ENCODE data around the gene DCAF12. TPM values are rescaled to one million over a fixed set of nuclear protein-coding genes. Genes with fewer than 3 reads are reported as not detected.

The DCAF12 gene
- total and polyA plus RNA-seq, 2 donors (not counting 1 experiment from before 2014, with no cell fraction given) = 1.1 to 1.9 TPM

GRCh38 chr9:34121996-34122395 is 4.5 kb downstream of the DCAF12 start:
- H3K4me1 ChIP-seq (ENCODE audit: control insufficient read depth in 2 of 2, insufficient read depth in 2 of 2, low read length in 2 of 2) = peaks cover 42 to 47% of the 10 kb centered on the region in 2 donors
- TF ChIP-seq EZH2 (IDR thresholded peaks at IDR 0.05; ENCODE audit: borderline replicate concordance, insufficient read depth, low read depth, low read length, poor library complexity, severe bottlenecking) = no peak
- TF ChIP-seq, protein P1, sequence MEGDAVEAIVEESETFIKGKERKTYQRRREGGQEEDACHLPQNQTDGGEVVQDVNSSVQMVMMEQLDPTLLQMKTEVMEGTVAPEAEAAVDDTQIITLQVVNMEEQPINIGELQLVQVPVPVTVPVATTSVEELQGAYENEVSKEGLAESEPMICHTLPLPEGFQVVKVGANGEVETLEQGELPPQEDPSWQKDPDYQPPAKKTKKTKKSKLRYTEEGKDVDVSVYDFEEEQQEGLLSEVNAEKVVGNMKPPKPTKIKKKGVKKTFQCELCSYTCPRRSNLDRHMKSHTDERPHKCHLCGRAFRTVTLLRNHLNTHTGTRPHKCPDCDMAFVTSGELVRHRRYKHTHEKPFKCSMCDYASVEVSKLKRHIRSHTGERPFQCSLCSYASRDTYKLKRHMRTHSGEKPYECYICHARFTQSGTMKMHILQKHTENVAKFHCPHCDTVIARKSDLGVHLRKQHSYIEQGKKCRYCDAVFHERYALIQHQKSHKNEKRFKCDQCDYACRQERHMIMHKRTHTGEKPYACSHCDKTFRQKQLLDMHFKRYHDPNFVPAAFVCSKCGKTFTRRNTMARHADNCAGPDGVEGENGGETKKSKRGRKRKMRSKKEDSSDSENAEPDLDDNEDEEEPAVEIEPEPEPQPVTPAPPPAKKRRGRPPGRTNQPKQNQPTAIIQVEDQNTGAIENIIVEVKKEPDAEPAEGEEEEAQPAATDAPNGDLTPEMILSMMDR (IDR thresholded peaks at IDR 0.05) = no peak
- no peak overlapping the region for H3K4me2 ChIP-seq (replicated peaks; ENCODE audit: low read depth, low read length, poor library complexity, severe bottlenecking)
- no peaks in the 10 kb centered on the region for H3K36me3 ChIP-seq (replicated peaks in 1 of 2; ENCODE audit: control extremely low read depth in 1 of 2, control insufficient read depth in 1 of 2, extremely low read depth in 1 of 2, insufficient read depth in 2 of 2, low read length in 1 of 2)
- no peak for ATAC-seq (ENCODE audit: low read depth)
- no peak overlapping the region for H3K27ac ChIP-seq (ENCODE audit: low read length in 2 of 2)
- 86% methylated on average over 1 of the region's 3 CpGs for WGBS (ENCODE audit: insufficient coverage)
- Mint-ChIP-seq H3K27ac (no peak overlapping the region), H3K9me3 (ENCODE audit: insufficient read depth) (peaks cover 2% of the 10 kb centered on the region), H3K27me3 (peaks cover 63% of the 10 kb centered on the region), H3K4me3 (no peak overlapping the region), H3K4me1 (peaks cover 45% of the 10 kb centered on the region)
- H3K4me3 ChIP-seq (ENCODE audit: control extremely low read depth in 1 of 5, extremely low read depth in 1 of 5, insufficient read depth in 1 of 5, low read depth in 2 of 5, low read length in 4 of 5) = no peak overlapping the region
- ChIA-PET POLR2A (no interaction called here), CTCF (interaction anchor here (0.7 kb wide), 1 partner anchor 142 kb away, joined by 5 read pairs; no protein-coding TSS in a partner anchor)
- intact Hi-C loops (cut with micrococcal nuclease) = loop anchor here (2.0 kb wide), 1 partner anchor 49 kb away; no protein-coding TSS in a partner anchor
- no peak overlapping the region for H3K9ac ChIP-seq (ENCODE audit: low read length)
- H2AFZ ChIP-seq (ENCODE audit: insufficient read depth, low read depth, low read length, poor library complexity, severe bottlenecking) = no peak overlapping the region
- H3K27me3 ChIP-seq (replicated peaks in 1 of 4; ENCODE audit: control extremely low read depth in 1 of 4, control insufficient read depth in 3 of 4, insufficient read depth in 4 of 4, low read length in 3 of 4) = peaks cover 0 to 77% (median 60%) of the 10 kb centered on the region in 4 experiments
- H4K20me1 ChIP-seq (ENCODE audit: control insufficient read depth, insufficient read depth, low read length, poor library complexity, severe bottlenecking) = peaks cover 34% of the 10 kb centered on the region
- no peak for DNase-seq
- H3K79me2 ChIP-seq (ENCODE audit: control insufficient read depth, insufficient read depth, low read length) = peaks cover 28% of the 10 kb centered on the region
- peaks cover 0 to 37% (median 4%) of the 10 kb centered on the region in 3 donors for H3K9me3 ChIP-seq (ENCODE audit: control extremely low read depth in 1 of 3, control insufficient read depth in 2 of 3, insufficient read depth in 1 of 3, low read length in 2 of 3)

- Histone ChIP-seq H2AFZ (ENCODE audit: insufficient read depth, low read depth, low read length, poor library complexity, severe bottlenecking) (no peak overlapping the region), H3K27me3 (replicated peaks in 1 of 4; ENCODE audit: control extremely low read depth in 1 of 4, control insufficient read depth in 3 of 4, insufficient read depth in 4 of 4, low read length in 3 of 4) (peaks cover 0 to 75% (median 52%) of the 10 kb centered on the region in 4 experiments), H3K9me3 (ENCODE audit: control extremely low read depth in 1 of 3, control insufficient read depth in 2 of 3, insufficient read depth in 1 of 3, low read length in 2 of 3) (peaks cover 0 to 29% (median 4%) of the 10 kb centered on the region in 3 donors), H3K27ac (ENCODE audit: low read length in 2 of 2) (no peak overlapping the region), H3K36me3 (replicated peaks in 1 of 2; ENCODE audit: control extremely low read depth in 1 of 2, control insufficient read depth in 1 of 2, extremely low read depth in 1 of 2, insufficient read depth in 2 of 2, low read length in 1 of 2) (no peaks in the 10 kb centered on the region), H3K79me2 (ENCODE audit: control insufficient read depth, insufficient read depth, low read length) (peaks cover 32% of the 10 kb centered on the region), H4K20me1 (ENCODE audit: control insufficient read depth, insufficient read depth, low read length, poor library complexity, severe bottlenecking) (peaks cover 19% of the 10 kb centered on the region), H3K4me1 (ENCODE audit: control insufficient read depth in 2 of 2, insufficient read depth in 2 of 2, low read length in 2 of 2) (peaks cover 20 to 24% of the 10 kb centered on the region in 2 donors), H3K4me3 (ENCODE audit: control extremely low read depth in 1 of 5, extremely low read depth in 1 of 5, insufficient read depth in 1 of 5, low read depth in 2 of 5, low read length in 4 of 5) (no peak overlapping the region), H3K9ac (ENCODE audit: low read length) (no peak overlapping the region), H3K4me2 (replicated peaks; ENCODE audit: low read depth, low read length, poor library complexity, severe bottlenecking) (no peak overlapping the region)
- no peak overlapping the region for H3K4me3 Mint-ChIP-seq
- ATAC-seq (ENCODE audit: low read depth) (no peak), DNase-seq (no peak)
- CTCF ChIA-PET = interaction anchor here (0.6 kb wide), 1 partner anchor 486 kb away, joined by 3 read pairs; no protein-coding TSS in a partner anchor
- H3K27me3 Mint-ChIP-seq = peaks cover 57% of the 10 kb centered on the region
- POLR2A ChIA-PET = no interaction called here
- TF ChIP-seq EZH2 (IDR thresholded peaks at IDR 0.05; ENCODE audit: borderline replicate concordance, insufficient read depth, low read depth, low read length, poor library complexity, severe bottlenecking) = no peak
- TF ChIP-seq, protein P1 (IDR thresholded peaks at IDR 0.05) = no peak
- H3K4me1 Mint-ChIP-seq = peaks cover 23% of the 10 kb centered on the region
- H3K27ac Mint-ChIP-seq = no peak overlapping the region
- H3K9me3 Mint-ChIP-seq (ENCODE audit: insufficient read depth) = peaks cover 2% of the 10 kb centered on the region
- intact Hi-C loops (cut with micrococcal nuclease) = no loop called here
- 94% methylated on average over 2 of the region's 3 CpGs for WGBS (ENCODE audit: insufficient coverage)
Observed at GRCh38 chr9:34119713-34120112, 6.8 kb downstream of the DCAF12 start.
